ENCODE measurements around the gene BCAT1.

DNA sequence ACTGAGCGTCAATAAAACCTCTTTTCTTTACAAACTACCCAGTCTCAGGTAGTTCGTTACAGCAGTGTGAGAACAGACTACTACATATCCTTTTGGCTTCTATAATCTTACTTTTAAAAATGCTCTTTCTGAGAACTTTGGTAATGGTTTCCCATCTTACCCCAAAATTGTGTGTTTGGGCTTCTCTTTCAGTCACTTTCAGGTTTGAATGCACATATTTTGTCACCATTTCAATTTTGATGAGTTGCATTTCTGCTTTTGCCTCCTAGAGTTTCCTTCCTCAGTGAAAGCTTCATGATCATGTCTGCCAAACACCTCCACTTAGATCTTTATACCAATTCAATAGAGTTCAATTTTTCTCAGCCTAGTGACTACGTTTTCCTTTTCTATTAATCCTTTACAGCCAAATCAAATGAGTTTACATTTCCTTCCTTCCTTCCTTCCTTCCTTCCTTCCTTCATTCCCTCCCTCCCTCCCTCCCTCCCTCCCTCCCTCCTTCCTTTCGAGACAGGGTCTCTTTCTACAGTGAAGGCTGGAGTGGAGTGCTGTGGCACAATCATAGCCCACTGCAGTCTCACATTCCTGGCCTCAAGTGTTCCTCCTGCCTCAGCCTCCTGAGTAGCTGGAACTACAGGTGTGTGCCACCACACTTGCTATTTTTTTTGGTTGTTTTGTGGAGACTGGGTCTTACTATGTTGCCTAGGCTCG, 124.9 kb downstream of the BCAT1 start:
- TF ChIP-seq, protein P1, sequence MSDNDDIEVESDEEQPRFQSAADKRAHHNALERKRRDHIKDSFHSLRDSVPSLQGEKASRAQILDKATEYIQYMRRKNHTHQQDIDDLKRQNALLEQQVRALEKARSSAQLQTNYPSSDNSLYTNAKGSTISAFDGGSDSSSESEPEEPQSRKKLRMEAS (IDR thresholded peaks at IDR 0.05; ENCODE audit: insufficient read depth, insufficient read length), result no peak
- TF ChIP-seq EZH2 (IDR thresholded peaks at IDR 0.05; ENCODE audit: borderline replicate concordance, low read depth, low read length, severe bottlenecking), result no peak
- TF ChIP-seq POLR2A (IDR thresholded peaks at IDR 0.05; ENCODE audit: low read depth, low read length), result no peak
